HepG2 (cell line): ENCODE results near the gene TNFAIP8L1. TPM values are rescaled to one million over a fixed set of nuclear protein-coding genes. Genes with fewer than 3 reads are reported as not detected.
A peak's percentile ranks its signal among the peaks of the same experiment; 100 is the strongest.

Experiments
- HDAC1 ChIP-seq: sonication (generic); formaldehyde crosslinking; IDR thresholded peaks from 2 replicates; pipeline ENCODE4 v1.5.1; 2020; ENCODE audit warnings: mild to moderate bottlenecking, missing genetic modification reagents
- HMG20B ChIP-seq: conservative IDR thresholded peaks from 2 replicates; pipeline ENCODE4 v1.6.1; 2016; ENCODE audit warnings: missing genetic modification reagents, missing compliant biosample characterization
- KDM5B ChIP-seq: sonication (generic); formaldehyde crosslinking; IDR thresholded peaks from 2 replicates; pipeline ENCODE4 v1.4.0; 2020; ENCODE audit warnings: missing genetic modification reagents, mild to moderate bottlenecking, borderline replicate concordance
- TBX3 ChIP-seq: fragments of 450-650 bp; IDR thresholded peaks from 2 replicates; pipeline ENCODE4 v1.6.1; 2017; ENCODE audit warnings: antibody characterized with exemption, mild to moderate bottlenecking, inconsistent platforms, borderline replicate concordance
- YY1 ChIP-seq: IDR thresholded peaks from 2 replicates; pipeline ENCODE4 v1.6.1; 2011; ENCODE audit warnings: low read length, low read depth, moderate library complexity, mild to moderate bottlenecking; ENCODE audit not compliant: insufficient read depth, insufficient replicate concordance
- ZFX ChIP-seq: sonication (generic); formaldehyde crosslinking; IDR thresholded peaks from 2 replicates; pipeline ENCODE4 v1.4.0; 2020; ENCODE audit warnings: mild to moderate bottlenecking, low read depth, missing genetic modification reagents, moderate library complexity
- ZNF263 ChIP-seq: sonication (generic); formaldehyde crosslinking; IDR thresholded peaks from 2 replicates; pipeline ENCODE4 v1.4.0; 2020; ENCODE audit warnings: missing genetic modification reagents
- ZNF501 ChIP-seq: sonication (generic); formaldehyde crosslinking; IDR thresholded peaks from 2 replicates; pipeline ENCODE4 v1.5.1; 2020; ENCODE audit warnings: mild to moderate bottlenecking, moderate library complexity, missing genetic modification reagents
- polyA plus RNA-seq, 8 experiments: library from polyadenylated mRNA; depleted of rRNA in 3 of 8; stranded (reverse) in 7 of 8; unstranded in 1 of 8; fragments of >200 nt; fragmentation: Illumina TruSeq in 4 of 8; extraction: Trizol in 4 of 8; gene quantifications; 2 replicates each; pipeline versions ENCODE4 v1.2.1 to v1.2.3, GENCODE V29; 2011 to 2016; ENCODE audit warnings: low read depth in 4 of 8, missing spikeins in 1 of 8, mixed read lengths in 1 of 8; ENCODE audit not compliant: insufficient read depth in 1 of 8
- total RNA-seq, 5 experiments: library from RNA; depleted of rRNA; stranded (reverse); fragments of >200 nt; fragmentation: Illumina TruSeq; extraction: Trizol; gene quantifications; 2 replicates each; pipeline ENCODE4 v1.2.3, GENCODE V29; 2016; ENCODE audit warnings: low read depth in 1 of 5
- TF ChIP-seq, protein P1 (sequence below): IDR thresholded peaks from 2 replicates; pipeline ENCODE4 v1.6.1; 2016; ENCODE audit warnings: missing compliant biosample characterization, missing genetic modification reagents, borderline replicate concordance
- TF ChIP-seq, protein P2 (sequence below): sonication (generic); formaldehyde crosslinking; IDR thresholded peaks from 2 replicates; pipeline ENCODE4 v1.4.0; 2020; ENCODE audit warnings: missing genetic modification reagents, borderline replicate concordance
- TF ChIP-seq, protein P3 (sequence below): sonication (generic); formaldehyde crosslinking; IDR thresholded peaks from 2 replicates; pipeline ENCODE4 v1.5.1; 2020; ENCODE audit warnings: mild to moderate bottlenecking, missing genetic modification reagents, borderline replicate concordance
- TF ChIP-seq, protein P4 (sequence below): sonication (generic); formaldehyde crosslinking; IDR thresholded peaks from one replicate; pipeline ENCODE4 v1.5.1; 2020; ENCODE audit warnings: mild to moderate bottlenecking, missing genetic modification reagents; ENCODE audit errors: not compliant biosample characterization

TNFAIP8L1 gene
- total and polyA plus RNA-seq, 2 of the 13 experiments (the other 11 are each of a cell fraction or from before 2014, with no cell fraction given) = 13.4 to 21.4 TPM

DNA sequence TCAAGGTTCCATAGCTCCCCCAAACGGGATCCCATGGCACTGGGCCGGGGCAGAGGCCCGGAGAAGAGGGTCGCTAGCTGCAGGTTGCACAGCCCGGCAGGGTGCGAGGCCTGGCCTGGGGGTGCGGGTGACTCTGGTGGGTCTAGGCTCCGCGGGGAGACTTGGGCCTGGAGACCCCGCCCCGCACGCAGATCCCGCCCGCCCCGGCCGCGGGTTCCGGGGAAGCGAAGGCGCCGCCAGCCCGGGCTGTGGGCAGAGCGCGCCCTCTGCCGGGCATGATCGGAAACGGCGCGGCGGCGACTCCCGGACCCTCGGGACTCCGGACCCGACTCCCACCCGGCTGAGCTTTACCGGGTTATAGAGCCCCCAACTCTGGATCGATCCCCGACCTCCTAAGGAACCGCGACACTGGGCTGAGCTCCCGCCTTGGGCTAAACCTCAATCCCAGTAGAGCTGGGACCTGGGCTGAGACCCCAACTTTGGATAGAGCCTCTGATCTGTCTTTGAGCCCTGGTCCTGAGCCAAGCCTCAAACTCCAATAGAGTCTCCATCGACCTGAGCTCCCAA, 3.1 kb upstream of the TNFAIP8L1 start (continued):
- TF ChIP-seq ZNF501 (CRISPR knock-in tag) = peak; percentile 57; the same call in 1 of the 2 replicates
- TF ChIP-seq HDAC1 (CRISPR knock-in tag) = no peak
- peak; percentile 39; the same call in 1 of the 2 replicates for TF ChIP-seq ZFX (CRISPR knock-in tag)
- TF ChIP-seq ZNF263 (CRISPR knock-in tag) = peak; percentile 33; the same call in 1 of the 2 replicates
- peak; percentile 19 for TF ChIP-seq YY1
- TF ChIP-seq, protein P1, sequence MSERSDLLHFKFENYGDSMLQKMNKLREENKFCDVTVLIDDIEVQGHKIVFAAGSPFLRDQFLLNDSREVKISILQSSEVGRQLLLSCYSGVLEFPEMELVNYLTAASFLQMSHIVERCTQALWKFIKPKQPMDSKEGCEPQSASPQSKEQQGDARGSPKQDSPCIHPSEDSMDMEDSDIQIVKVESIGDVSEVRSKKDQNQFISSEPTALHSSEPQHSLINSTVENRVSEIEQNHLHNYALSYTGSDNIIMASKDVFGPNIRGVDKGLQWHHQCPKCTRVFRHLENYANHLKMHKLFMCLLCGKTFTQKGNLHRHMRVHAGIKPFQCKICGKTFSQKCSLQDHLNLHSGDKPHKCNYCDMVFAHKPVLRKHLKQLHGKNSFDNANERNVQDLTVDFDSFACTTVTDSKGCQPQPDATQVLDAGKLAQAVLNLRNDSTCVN (CRISPR knock-in tag) = no peak
- peak; percentile 82; the same call in 1 of the 2 replicates for TF ChIP-seq KDM5B (CRISPR knock-in tag)
- TF ChIP-seq, protein P2, sequence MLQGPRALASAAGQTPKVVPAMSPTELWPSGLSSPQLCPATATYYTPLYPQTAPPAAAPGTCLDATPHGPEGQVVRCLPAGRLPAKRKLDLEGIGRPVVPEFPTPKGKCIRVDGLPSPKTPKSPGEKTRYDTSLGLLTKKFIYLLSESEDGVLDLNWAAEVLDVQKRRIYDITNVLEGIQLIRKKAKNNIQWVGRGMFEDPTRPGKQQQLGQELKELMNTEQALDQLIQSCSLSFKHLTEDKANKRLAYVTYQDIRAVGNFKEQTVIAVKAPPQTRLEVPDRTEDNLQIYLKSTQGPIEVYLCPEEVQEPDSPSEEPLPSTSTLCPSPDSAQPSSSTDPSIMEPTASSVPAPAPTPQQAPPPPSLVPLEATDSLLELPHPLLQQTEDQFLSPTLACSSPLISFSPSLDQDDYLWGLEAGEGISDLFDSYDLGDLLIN (CRISPR knock-in tag) = peak; percentile 71; the same call in 1 of the 2 replicates
- TF ChIP-seq TBX3 = no peak
- TF ChIP-seq, protein P3, sequence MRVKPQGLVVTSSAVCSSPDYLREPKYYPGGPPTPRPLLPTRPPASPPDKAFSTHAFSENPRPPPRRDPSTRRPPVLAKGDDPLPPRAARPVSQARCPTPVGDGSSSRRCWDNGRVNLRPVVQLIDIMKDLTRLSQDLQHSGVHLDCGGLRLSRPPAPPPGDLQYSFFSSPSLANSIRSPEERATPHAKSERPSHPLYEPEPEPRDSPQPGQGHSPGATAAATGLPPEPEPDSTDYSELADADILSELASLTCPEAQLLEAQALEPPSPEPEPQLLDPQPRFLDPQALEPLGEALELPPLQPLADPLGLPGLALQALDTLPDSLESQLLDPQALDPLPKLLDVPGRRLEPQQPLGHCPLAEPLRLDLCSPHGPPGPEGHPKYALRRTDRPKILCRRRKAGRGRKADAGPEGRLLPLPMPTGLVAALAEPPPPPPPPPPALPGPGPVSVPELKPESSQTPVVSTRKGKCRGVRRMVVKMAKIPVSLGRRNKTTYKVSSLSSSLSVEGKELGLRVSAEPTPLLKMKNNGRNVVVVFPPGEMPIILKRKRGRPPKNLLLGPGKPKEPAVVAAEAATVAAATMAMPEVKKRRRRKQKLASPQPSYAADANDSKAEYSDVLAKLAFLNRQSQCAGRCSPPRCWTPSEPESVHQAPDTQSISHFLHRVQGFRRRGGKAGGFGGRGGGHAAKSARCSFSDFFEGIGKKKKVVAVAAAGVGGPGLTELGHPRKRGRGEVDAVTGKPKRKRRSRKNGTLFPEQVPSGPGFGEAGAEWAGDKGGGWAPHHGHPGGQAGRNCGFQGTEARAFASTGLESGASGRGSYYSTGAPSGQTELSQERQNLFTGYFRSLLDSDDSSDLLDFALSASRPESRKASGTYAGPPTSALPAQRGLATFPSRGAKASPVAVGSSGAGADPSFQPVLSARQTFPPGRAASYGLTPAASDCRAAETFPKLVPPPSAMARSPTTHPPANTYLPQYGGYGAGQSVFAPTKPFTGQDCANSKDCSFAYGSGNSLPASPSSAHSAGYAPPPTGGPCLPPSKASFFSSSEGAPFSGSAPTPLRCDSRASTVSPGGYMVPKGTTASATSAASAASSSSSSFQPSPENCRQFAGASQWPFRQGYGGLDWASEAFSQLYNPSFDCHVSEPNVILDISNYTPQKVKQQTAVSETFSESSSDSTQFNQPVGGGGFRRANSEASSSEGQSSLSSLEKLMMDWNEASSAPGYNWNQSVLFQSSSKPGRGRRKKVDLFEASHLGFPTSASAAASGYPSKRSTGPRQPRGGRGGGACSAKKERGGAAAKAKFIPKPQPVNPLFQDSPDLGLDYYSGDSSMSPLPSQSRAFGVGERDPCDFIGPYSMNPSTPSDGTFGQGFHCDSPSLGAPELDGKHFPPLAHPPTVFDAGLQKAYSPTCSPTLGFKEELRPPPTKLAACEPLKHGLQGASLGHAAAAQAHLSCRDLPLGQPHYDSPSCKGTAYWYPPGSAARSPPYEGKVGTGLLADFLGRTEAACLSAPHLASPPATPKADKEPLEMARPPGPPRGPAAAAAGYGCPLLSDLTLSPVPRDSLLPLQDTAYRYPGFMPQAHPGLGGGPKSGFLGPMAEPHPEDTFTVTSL = no peak
- TF ChIP-seq HMG20B (CRISPR knock-in tag) = no peak
- TF ChIP-seq, protein P4, sequence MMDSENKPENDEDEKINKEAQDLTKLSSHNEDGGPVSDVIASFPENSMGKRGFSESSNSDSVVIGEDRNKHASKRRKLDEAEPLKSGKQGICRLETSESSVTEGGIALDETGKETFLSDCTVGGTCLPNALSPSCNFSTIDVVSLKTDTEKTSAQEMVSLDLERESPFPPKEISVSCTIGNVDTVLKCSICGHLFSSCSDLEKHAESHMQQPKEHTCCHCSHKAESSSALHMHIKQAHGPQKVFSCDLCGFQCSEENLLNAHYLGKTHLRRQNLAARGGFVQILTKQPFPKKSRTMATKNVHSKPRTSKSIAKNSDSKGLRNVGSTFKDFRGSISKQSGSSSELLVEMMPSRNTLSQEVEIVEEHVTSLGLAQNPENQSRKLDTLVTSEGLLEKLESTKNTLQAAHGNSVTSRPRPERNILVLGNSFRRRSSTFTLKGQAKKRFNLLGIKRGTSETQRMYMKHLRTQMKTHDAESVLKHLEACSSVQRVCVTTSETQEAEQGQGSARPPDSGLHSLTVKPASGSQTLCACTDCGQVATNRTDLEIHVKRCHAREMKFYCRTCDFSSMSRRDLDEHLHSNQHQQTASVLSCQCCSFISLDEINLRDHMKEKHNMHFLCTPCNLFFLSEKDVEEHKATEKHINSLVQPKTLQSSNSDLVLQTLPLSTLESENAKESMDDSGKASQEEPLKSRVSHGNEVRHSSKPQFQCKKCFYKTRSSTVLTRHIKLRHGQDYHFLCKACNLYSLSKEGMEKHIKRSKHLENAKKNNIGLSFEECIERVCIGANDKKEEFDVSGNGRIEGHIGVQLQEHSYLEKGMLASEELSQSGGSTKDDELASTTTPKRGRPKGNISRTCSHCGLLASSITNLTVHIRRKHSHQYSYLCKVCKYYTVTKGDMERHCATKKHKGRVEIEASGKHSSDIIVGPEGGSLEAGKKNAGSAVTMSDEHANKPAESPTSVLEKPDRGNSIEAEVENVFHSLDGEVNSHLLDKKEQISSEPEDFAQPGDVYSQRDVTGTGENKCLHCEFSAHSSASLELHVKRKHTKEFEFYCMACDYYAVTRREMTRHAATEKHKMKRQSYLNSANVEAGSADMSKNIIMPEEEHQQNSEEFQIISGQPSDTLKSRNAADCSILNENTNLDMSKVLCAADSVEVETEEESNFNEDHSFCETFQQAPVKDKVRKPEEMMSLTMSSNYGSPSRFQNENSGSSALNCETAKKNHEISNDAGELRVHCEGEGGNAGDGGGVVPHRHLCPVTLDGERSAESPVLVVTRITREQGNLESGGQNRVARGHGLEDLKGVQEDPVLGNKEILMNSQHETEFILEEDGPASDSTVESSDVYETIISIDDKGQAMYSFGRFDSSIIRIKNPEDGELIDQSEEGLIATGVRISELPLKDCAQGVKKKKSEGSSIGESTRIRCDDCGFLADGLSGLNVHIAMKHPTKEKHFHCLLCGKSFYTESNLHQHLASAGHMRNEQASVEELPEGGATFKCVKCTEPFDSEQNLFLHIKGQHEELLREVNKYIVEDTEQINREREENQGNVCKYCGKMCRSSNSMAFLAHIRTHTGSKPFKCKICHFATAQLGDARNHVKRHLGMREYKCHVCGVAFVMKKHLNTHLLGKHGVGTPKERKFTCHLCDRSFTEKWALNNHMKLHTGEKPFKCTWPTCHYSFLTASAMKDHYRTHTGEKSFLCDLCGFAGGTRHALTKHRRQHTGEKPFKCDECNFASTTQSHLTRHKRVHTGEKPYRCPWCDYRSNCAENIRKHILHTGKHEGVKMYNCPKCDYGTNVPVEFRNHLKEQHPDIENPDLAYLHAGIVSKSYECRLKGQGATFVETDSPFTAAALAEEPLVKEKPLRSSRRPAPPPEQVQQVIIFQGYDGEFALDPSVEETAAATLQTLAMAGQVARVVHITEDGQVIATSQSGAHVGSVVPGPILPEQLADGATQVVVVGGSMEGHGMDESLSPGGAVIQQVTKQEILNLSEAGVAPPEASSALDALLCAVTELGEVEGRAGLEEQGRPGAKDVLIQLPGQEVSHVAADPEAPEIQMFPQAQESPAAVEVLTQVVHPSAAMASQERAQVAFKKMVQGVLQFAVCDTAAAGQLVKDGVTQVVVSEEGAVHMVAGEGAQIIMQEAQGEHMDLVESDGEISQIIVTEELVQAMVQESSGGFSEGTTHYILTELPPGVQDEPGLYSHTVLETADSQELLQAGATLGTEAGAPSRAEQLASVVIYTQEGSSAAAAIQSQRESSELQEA (CRISPR knock-in tag) = peak; percentile 30
